Neutrophil (primary cell): Measurements from ENCODE around the gene KATNAL1.
"Not testable (repeated sequence)": the region's sequence is repeated elsewhere in the genome, so short reads cannot be mapped to it uniquely, and the experiment has no call there.

Experiments
- H3K27ac ChIP-seq: fragments of 200-600 bp; sonication (generic); 2 replicates; pipeline ENCODE4 v1.5.1; 2016; ENCODE audit warnings: mild to moderate bottlenecking, moderate library complexity
- H3K27me3 ChIP-seq: fragments of 200-600 bp; sonication (generic); 2 replicates; pipeline ENCODE4 v1.6.0; 2016; ENCODE audit warnings: mild to moderate bottlenecking
- H3K36me3 ChIP-seq: fragments of 200-600 bp; sonication (generic); 2 replicates; pipeline ENCODE4 v1.5.1; 2017
- H3K4me1 ChIP-seq, 2 experiments: fragments of 200-600 bp in 1 of 2; sonication (generic) in 1 of 2; 1 replicate in 1 of 2; 2 replicates in 1 of 2; pipeline versions ENCODE4 v1.5.1 to v1.6.1; 2013 to 2016; ENCODE audit warnings: low read depth in 1 of 2, low read length in 1 of 2, mild to moderate bottlenecking in 1 of 2, moderate library complexity in 1 of 2; ENCODE audit not compliant: control insufficient read depth in 1 of 2, insufficient read depth in 1 of 2
- H3K4me3 ChIP-seq, 2 experiments: fragments of 200-600 bp in 1 of 2; sonication (generic) in 1 of 2; 1 replicate in 1 of 2; 2 replicates in 1 of 2; pipeline ENCODE4 v1.5.1; 2013 to 2016; ENCODE audit warnings: low read depth in 1 of 2, low read length in 1 of 2, mild to moderate bottlenecking in 1 of 2, moderate library complexity in 1 of 2
- H3K9me3 ChIP-seq: fragments of 200-600 bp; sonication (generic); 2 replicates; pipeline ENCODE4 v1.5.1; 2016
- TF ChIP-seq, protein P1 (sequence below): fragments of 200-600 bp; sonication (generic); IDR thresholded peaks from 2 replicates; pipeline ENCODE4 v1.5.1; 2016; ENCODE audit warnings: antibody characterized with exemption

The KATNAL1 gene

DNA sequence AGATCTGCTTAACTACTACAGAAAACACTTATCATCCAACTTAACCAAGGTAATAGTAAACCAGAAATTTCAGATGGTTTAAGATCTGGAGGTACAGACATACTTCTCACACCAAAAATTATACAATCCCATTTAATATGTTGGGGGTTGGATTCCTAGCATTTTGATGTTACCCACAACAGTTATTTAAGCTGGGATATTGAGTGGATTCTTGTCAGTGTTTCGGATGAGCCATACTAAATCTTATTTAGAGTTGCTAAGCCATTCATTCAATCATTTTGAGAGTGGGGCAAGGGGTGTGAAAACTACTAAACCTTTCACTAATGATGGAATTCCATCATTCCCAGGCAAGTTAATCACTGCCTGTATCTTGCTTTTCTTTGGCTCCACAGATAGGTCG is 40.6 kb downstream of the KATNAL1 start:
- H3K4me1 ChIP-seq, result no peaks in the 10 kb centered on the region
- H3K36me3 ChIP-seq, result no peaks in the 10 kb centered on the region
- H3K27me3 ChIP-seq, result no peaks in the 10 kb centered on the region
- no peak overlapping the region for H3K27ac ChIP-seq
- no peak overlapping the region for H3K4me3 ChIP-seq
- H3K9me3 ChIP-seq, result no peaks in the 10 kb centered on the region
- TF ChIP-seq, protein P1, sequence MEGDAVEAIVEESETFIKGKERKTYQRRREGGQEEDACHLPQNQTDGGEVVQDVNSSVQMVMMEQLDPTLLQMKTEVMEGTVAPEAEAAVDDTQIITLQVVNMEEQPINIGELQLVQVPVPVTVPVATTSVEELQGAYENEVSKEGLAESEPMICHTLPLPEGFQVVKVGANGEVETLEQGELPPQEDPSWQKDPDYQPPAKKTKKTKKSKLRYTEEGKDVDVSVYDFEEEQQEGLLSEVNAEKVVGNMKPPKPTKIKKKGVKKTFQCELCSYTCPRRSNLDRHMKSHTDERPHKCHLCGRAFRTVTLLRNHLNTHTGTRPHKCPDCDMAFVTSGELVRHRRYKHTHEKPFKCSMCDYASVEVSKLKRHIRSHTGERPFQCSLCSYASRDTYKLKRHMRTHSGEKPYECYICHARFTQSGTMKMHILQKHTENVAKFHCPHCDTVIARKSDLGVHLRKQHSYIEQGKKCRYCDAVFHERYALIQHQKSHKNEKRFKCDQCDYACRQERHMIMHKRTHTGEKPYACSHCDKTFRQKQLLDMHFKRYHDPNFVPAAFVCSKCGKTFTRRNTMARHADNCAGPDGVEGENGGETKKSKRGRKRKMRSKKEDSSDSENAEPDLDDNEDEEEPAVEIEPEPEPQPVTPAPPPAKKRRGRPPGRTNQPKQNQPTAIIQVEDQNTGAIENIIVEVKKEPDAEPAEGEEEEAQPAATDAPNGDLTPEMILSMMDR, result no peak

DNA sequence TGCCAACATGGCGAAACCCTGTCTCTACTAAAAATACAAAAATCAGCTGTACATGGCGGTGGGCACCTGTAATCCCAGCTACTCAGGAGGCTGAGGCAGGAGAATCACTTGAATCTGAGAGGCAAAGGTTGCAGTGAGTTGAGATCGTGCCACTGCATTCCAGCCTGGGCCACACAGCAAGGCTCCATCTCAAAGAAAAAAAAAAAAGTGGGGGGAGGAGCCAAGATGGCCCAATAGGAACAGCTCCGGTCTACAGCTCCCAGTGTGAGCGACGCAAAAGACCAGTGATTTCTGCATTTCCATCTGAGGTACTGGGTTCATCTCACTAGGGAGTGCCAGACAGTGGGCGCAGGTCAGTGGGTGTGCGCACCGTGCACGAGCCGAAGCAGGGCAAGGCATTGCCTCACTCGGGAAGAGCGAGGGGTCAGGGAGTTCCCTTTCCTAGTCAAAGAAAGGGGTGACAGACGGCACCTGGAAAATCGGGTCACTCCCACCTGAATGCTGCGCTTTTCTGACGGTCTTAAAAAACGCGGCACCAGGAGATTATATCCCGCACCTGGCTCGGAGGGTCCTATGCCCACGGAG is 48.1 kb downstream of the KATNAL1 start:
- not testable (repeated sequence) for H3K4me3 ChIP-seq, H3K36me3 ChIP-seq, H3K9me3 ChIP-seq, H3K27me3 ChIP-seq, H3K27ac ChIP-seq, H3K4me1 ChIP-seq

DNA sequence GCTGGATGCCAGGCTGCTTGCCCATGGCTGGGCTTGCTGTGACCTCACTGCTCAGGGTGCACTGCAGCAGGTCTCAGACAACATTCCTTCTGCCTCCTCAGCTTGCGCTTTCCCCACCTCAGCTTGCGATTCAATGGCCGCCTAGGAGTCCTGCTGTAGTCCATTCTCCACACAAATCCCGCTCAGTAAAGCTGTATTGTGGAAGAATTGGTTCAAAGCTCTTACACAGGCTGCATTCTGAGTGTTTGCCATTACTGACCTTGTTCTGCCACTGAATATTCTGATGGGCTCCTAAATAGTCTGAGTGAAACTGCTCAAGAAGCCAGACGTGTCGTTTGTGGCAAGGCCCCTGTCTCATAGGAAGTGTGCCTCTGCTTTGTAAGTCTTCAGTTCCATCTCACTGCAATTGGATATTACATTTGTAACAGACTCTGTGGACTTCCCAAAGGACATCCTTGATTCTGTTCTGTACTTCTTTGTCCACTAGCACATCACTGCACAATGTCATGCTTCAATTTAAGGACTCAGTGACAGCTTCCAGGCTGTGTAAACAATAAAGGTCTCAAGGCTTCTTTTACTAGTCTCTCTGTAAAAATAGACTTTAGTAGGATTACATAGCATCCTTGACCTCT is 49.8 kb downstream of the KATNAL1 start:
- H3K27ac ChIP-seq, result no peak overlapping the region
- no peaks in the 10 kb centered on the region for H3K9me3 ChIP-seq
- H3K36me3 ChIP-seq, result no peaks in the 10 kb centered on the region

DNA sequence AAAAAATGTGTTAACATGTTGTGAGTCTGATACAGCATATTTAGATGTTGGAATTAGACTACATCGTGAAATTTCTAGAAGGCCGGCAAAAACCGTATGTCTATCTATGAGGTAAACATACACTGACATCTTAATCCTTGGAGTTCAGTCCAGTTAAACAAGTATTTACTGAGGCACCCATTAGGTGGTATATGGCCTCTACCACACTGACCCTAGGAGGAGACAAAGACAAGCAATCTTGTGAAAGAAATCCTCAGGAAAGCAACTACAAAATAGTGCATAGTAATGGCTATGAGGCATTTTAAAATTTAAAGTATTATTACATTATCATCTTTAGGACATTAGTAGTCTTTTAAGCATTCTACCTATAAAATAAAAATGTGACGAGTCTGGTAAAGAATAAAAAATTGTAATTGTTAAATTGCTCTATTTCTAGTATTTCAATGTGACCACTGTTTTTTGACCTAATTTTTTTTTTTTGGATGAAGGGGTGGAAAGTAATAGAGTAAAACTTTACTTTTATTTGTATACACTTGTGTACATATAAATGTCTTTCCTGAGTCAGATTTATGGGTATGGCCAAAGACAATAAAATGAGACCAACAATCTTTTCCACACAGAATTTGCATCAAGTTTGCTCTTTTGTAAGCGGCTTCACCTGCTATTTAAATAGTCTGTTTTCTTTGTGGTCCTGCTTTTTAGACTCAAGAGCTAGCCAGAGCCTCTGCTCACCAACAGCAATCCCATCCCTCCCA is 50.5 kb downstream of the KATNAL1 start:
- Histone ChIP-seq H3K36me3 (no peaks in the 10 kb centered on the region), H3K27me3 (no peaks in the 10 kb centered on the region), H3K4me3 (no peak overlapping the region), H3K27ac (no peak overlapping the region), H3K9me3 (no peaks in the 10 kb centered on the region), H3K4me1 (no peaks in the 10 kb centered on the region)
- TF ChIP-seq, protein P1, result no peak

More for the DNA sequence above, 49.8 kb downstream of the KATNAL1 start:
- TF ChIP-seq, protein P1, result no peak
- Histone ChIP-seq H3K4me1 (no peaks in the 10 kb centered on the region), H3K27me3 (no peaks in the 10 kb centered on the region), H3K4me3 (no peak overlapping the region)

DNA sequence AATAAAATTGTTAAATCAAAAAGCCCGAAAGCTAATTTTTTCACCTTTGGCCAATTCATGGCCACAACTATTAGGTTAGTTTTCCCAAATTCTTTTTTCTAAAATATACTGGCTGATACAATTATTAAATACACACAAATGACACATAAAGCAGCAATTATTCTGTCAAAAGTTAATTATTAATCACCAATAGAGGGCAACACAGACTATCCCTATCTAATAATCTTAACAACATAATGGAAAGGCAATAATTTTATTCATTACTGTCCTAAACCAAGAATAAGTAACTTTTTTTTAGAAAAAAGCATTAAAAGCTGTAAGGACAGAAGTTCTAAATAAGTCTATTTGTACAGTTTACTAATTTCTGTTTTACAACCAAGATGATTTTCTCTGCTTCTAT is 51.7 kb downstream of the KATNAL1 start:
- Histone ChIP-seq H3K27ac (no peak overlapping the region), H3K4me3 (no peak overlapping the region), H3K9me3 (no peaks in the 10 kb centered on the region), H3K4me1 (no peaks in the 10 kb centered on the region), H3K36me3 (no peaks in the 10 kb centered on the region), H3K27me3 (no peaks in the 10 kb centered on the region)
- TF ChIP-seq, protein P1, result no peak

DNA sequence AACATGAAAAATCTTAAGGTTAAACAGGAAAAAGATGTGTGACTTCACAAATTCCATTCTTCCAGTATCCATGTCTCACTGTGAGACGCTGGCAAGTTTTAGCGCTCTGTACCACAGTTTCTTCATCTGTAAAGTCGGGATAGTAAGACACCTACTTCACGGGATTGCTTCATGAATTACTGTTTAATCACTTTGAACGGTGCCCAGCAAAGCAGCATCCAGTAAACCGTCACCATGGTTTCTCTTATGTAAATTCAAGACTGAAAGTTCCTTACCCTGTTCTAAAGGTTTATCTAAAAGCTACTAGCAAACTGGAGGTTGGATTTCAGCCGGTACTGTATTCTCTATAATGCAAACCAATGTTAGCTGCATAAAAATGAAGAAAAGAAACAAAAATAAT is 53.5 kb downstream of the KATNAL1 start:
- Histone ChIP-seq H3K4me1 (no peaks in the 10 kb centered on the region), H3K36me3 (no peaks in the 10 kb centered on the region), H3K27ac (no peak overlapping the region), H3K9me3 (no peaks in the 10 kb centered on the region), H3K4me3 (no peak overlapping the region), H3K27me3 (no peaks in the 10 kb centered on the region)
- TF ChIP-seq, protein P1, result no peak
